ENCODE measurements around the gene CCNB1.

The CCNB1 gene

DNA sequence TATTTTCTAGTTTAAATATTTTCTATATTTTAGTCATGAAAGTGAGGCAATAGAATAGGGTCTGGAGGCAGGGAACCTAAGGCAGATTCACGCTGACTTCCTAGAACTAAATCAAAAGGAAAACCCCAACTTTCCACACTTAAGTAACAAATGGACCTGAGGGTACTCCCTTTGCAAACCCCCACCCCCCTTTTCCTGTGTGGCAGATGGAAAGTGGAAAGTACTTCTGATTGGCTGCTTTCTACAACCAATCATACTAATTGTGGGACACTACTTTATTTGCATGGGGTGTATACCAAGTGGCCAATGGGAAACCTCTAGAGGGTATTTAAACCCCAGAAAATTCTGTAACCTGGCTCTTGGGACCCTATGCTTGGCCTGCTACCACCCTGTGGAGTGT is 17.7 kb downstream of the CCNB1 start:
- DNase-seq (ENCODE audit: low read depth) = no peak
- no peak overlapping the region for H3K4me3 ChIP-seq (ENCODE audit: low read length)
- TF ChIP-seq, protein P1, sequence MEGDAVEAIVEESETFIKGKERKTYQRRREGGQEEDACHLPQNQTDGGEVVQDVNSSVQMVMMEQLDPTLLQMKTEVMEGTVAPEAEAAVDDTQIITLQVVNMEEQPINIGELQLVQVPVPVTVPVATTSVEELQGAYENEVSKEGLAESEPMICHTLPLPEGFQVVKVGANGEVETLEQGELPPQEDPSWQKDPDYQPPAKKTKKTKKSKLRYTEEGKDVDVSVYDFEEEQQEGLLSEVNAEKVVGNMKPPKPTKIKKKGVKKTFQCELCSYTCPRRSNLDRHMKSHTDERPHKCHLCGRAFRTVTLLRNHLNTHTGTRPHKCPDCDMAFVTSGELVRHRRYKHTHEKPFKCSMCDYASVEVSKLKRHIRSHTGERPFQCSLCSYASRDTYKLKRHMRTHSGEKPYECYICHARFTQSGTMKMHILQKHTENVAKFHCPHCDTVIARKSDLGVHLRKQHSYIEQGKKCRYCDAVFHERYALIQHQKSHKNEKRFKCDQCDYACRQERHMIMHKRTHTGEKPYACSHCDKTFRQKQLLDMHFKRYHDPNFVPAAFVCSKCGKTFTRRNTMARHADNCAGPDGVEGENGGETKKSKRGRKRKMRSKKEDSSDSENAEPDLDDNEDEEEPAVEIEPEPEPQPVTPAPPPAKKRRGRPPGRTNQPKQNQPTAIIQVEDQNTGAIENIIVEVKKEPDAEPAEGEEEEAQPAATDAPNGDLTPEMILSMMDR (conservative IDR thresholded peaks at IDR 0.05; ENCODE audit: low read length) = no peak

DNA sequence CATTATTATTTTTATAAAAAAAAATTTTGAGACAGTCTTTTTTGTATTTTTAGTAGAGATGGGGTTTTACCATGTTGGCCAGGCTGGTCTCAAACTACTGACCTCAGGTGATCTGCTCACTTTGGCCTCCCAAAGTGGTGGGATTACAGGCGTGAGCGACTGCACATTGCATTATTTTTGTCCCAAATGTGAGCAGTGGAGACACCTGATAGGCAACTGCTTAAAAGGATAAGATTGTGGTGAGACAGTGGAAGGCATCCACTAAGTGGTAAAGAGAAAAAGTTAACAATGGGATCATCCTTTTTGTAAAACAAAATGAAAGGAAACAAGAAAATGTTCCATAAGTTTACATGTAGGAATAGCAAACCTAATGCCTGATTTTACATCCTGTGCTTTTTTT is 20.4 kb downstream of the CCNB1 start:
- TF ChIP-seq, protein P1 (conservative IDR thresholded peaks at IDR 0.05; ENCODE audit: low read length) = no peak

DNA sequence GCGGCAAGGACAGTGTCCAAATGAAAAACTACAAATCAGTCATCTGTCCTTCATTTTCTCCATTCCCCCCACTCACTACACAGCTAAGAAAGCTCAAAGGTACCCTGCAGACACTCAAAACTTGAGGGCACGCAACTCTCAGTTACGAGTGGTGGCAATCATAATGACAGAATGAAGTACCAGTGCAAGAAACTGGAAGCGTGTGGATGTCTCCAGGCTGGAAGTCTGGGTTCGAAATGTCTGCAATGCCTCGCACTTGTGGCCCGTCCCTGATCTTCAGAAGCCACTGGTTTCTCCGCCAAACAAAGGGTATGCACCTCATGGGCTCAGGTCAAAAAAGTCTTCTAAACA is 21.8 kb downstream of the CCNB1 start:
- no peak for DNase-seq (ENCODE audit: low read depth)
- TF ChIP-seq, protein P1 (conservative IDR thresholded peaks at IDR 0.05; ENCODE audit: low read length) = no peak
- H3K4me3 ChIP-seq (ENCODE audit: low read length) = peak overlapping the region; percentile 76

More for the DNA sequence above, 20.4 kb downstream of the CCNB1 start:
- no peak for DNase-seq (ENCODE audit: low read depth)
- no peak overlapping the region for H3K4me3 ChIP-seq (ENCODE audit: low read length)

DNA sequence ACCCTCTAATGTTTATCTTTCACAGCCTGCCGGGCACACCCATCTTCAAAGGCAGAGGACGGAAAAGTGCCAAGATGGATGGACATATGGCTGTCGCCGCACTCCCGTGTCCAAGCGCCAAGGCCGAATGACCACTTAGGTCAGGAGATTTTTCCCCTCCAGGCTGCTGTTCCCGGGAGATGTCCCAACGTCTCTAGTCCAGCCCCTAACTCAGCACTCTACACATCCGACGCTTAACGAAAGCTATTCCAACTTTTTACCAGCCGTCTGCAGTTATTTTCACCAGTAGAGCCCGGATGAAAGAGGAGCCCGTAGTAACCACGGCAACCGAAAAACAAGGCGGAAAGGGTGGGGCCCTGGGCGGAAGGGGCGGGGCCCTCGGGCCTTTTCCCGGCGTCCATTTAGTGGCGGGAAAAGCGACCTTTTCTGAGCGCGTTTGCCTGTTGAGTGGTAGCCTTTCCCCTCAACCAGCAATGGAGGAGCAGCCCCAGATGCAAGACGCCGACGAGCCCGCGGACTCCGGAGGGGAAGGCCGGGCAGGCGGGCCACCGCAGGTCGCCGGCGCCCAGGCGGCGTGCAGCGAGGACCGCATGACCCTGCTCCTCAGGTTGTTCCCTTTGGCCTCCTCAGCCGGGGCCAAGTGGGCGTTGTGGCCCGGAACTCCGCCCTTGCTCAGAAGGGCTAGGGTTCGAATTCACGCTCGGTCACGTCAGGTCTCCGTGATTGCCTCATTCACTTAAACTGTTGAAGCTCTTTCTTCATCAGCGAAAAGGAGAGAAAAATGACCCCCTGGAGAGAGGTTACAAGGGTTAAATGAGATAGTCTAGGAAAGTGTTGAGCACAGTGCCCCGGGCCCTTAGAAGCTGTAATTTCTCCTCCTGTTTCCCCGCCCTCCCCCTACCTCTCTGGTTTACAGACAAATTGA is 22.5 kb downstream of the CCNB1 start, which contains the start of gene CENPH:
Gene CENPH (plus strand): TSS at position 422 of the 925 bp plus-strand sequence. CDS start 52 bp downstream, at position 474.
- TF ChIP-seq, protein P1 (conservative IDR thresholded peaks at IDR 0.05; ENCODE audit: low read length) = no peak
- peak; percentile 85 for DNase-seq (ENCODE audit: low read depth)
- H3K4me3 ChIP-seq (ENCODE audit: low read length) = peak within 1 kb of the TSS; percentile 76

DNA sequence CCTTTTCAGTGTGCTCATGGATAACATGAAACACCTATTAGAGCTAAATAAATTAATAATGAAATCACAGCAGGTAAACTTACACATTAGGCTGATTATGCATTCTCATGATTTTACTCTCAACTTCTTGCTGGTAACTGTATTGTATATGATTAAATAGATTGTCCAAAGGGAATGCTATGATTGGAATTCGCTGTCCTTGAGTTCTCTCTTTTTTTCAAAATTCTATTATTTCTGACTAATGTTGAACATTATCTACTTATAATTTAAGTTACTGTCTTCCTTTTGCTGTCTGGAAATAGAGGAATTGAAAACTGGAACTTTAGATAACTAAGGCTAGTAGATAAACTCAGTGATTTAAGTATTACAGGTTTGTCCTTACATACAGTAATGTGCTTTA is 35.5 kb downstream of the CCNB1 start:
- H3K4me3 ChIP-seq (ENCODE audit: low read length) = no peak overlapping the region
- TF ChIP-seq, protein P1 (conservative IDR thresholded peaks at IDR 0.05; ENCODE audit: low read length) = no peak
- no peak for DNase-seq (ENCODE audit: low read depth)

DNA sequence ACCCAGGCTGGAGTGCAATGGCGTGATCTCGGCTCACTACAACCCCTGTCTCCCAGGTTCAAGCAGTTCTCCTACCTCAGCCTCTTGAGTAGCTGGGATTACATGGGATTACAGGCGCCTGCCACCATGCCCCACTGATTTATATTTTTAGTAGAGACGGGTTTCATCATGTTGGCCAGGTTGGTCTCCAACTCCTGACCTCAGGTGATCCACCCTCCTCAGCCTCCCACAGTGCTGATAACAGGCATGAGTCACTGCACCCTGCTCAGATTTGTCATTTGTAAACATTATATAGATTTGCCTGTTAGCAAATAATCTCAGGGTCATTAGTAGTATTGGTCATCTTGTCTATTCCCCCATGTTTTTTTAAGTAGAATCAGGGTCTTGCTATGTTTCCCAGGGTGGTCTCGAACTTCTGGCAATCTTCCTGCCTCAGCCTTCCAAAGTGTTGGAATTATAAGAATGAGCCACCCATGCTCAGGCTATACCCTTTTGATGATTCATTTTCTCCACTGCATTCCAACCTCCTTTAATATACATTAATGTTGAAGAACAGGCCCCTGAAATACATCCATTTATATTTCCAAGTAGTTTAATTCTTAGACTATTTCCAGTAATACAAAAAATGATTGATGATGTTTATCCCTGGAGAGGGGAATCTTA is 39.7 kb downstream of the CCNB1 start:
- TF ChIP-seq, protein P1 (conservative IDR thresholded peaks at IDR 0.05; ENCODE audit: low read length) = no peak
- DNase-seq (ENCODE audit: low read depth) = no peak
- H3K4me3 ChIP-seq (ENCODE audit: low read length) = no peak overlapping the region
